Measurements from ENCODE around the gene CRYBB1. TPM values are rescaled to one million over a fixed set of nuclear protein-coding genes. Genes with fewer than 3 reads are reported as not detected.

CRYBB1 gene
- total RNA-seq, 1 donor = not detected

Other genes starting within 250 kb of the CRYBB1 start
- gene ASPHD2, start 188.8 kb downstream of the CRYBB1 start, total RNA-seq = 2.7 TPM
- 56.8 TPM for gene HPS4, start 134.2 kb downstream of the CRYBB1 start, total RNA-seq
- gene SRRD, start 134.2 kb downstream of the CRYBB1 start, total RNA-seq = 13.3 TPM
- gene TFIP11, start 105.6 kb downstream of the CRYBB1 start, total RNA-seq = 64.2 TPM
- gene TPST2, start 27.9 kb downstream of the CRYBB1 start, total RNA-seq = 35.9 TPM
- not detected for gene CRYBA4, start 3.9 kb upstream of the CRYBB1 start, total RNA-seq
- gene MIAT, start 39.6 kb upstream of the CRYBB1 start, total RNA-seq = 15.8 TPM